CD4-positive, alpha-beta T cell treated with Interleukin-2 at 100 ng/mL for 4 hours (primary cell): ENCODE measurements around the gene HMGXB3.

Experiments used
- DNase-seq: peaks from one replicate; pipeline ENCODE4 v3.0.0-alpha.2; 2020; ENCODE audit warnings: low spot score

The HMGXB3 gene

GRCh38 chr5:150053713-150054392 lies 53.3 kb downstream of the HMGXB3 start:
- DNase-seq = no peak

GRCh38 chr5:150054569-150054968 lies 54.0 kb downstream of the HMGXB3 start:
- DNase-seq = no peak

- DNase-seq = no peak
Observed at GRCh38 chr5:150055326-150056074, 55.0 kb downstream of the HMGXB3 start.

GRCh38 chr5:150056075-150056443 lies 55.5 kb downstream of the HMGXB3 start:
- no peak for DNase-seq

GRCh38 chr5:150057052-150057451 lies 56.5 kb downstream of the HMGXB3 start:
- no peak for DNase-seq

- no peak for DNase-seq
Observed at GRCh38 chr5:150057511-150057910, 57.0 kb downstream of the HMGXB3 start.

GRCh38 chr5:150057996-150058395 lies 57.5 kb downstream of the HMGXB3 start:
- DNase-seq = no peak

- no peak for DNase-seq
Observed at GRCh38 chr5:150058480-150059126, 58.1 kb downstream of the HMGXB3 start.

- DNase-seq = no peak
Observed at GRCh38 chr5:150059623-150060022, 59.1 kb downstream of the HMGXB3 start.

- DNase-seq = no peak
Observed at GRCh38 chr5:150060471-150060870, 59.9 kb downstream of the HMGXB3 start.

GRCh38 chr5:150061538-150061995 lies 61.0 kb downstream of the HMGXB3 start:
- no peak for DNase-seq

- no peak for DNase-seq
Observed at GRCh38 chr5:150062216-150062922, 61.8 kb downstream of the HMGXB3 start.

- DNase-seq = no peak
Observed at GRCh38 chr5:150063638-150064037, 63.1 kb downstream of the HMGXB3 start.

GRCh38 chr5:150064681-150065220 lies 64.2 kb downstream of the HMGXB3 start:
- DNase-seq = no peak

- DNase-seq = no peak
Observed at GRCh38 chr5:150065346-150065745, 64.8 kb downstream of the HMGXB3 start.

GRCh38 chr5:150065886-150066285 lies 65.3 kb downstream of the HMGXB3 start:
- DNase-seq = no peak

GRCh38 chr5:150066436-150066835 lies 65.9 kb downstream of the HMGXB3 start:
- DNase-seq = no peak

GRCh38 chr5:150066901-150067396 lies 66.4 kb downstream of the HMGXB3 start:
- no peak for DNase-seq

- DNase-seq = no peak
Observed at GRCh38 chr5:150067405-150067960, 66.9 kb downstream of the HMGXB3 start.

GRCh38 chr5:150068071-150068470 lies 67.5 kb downstream of the HMGXB3 start:
- DNase-seq = no peak

- DNase-seq = no peak
Observed at GRCh38 chr5:150068472-150068871, 67.9 kb downstream of the HMGXB3 start.
